HG02678 (cell line): ENCODE data around the gene EXOC3L2.

Source experiments
- ATAC-seq: cut with Tn5 transposase; IDR thresholded peaks from one replicate; pipeline ENCODE4 v1.9.1; 2021; ENCODE audit warnings: mild to moderate bottlenecking, moderate library complexity; ENCODE audit not compliant: unreplicated experiment

EXOC3L2 gene

GRCh38 chr19:45180936-45181335 lies 64.3 kb downstream of the EXOC3L2 start:
- no peak for ATAC-seq

GRCh38 chr19:45179892-45180370 lies 65.3 kb downstream of the EXOC3L2 start:
- ATAC-seq, result no peak

GRCh38 chr19:45179072-45179891 lies 65.9 kb downstream of the EXOC3L2 start:
- no peak for ATAC-seq

- peak; percentile 81 for ATAC-seq
These were observed 66.7 kb downstream of the EXOC3L2 start, which contains the start of gene BLOC1S3 for GRCh38 chr19:45178262-45179071. Gene BLOC1S3, plus strand, starts transcription at chr19:45178784. Its CDS starts 513 bp downstream, at chr19:45179297.

- peak; percentile 4 for ATAC-seq
These were observed 67.4 kb downstream of the EXOC3L2 start, which contains the start of gene TRAPPC6A for GRCh38 chr19:45177817-45178261. Gene TRAPPC6A, minus strand, starts transcription at chr19:45178237. Its CDS starts 19 bp downstream, at chr19:45178218.

- ATAC-seq, result no peak
These were observed 69.5 kb downstream of the EXOC3L2 start for GRCh38 chr19:45175515-45176345.

GRCh38 chr19:45173816-45174215 lies 71.4 kb downstream of the EXOC3L2 start:
- ATAC-seq, result no peak

GRCh38 chr19:45172611-45173208 lies 72.5 kb downstream of the EXOC3L2 start:
- no peak for ATAC-seq

GRCh38 chr19:45172173-45172572 lies 73.0 kb downstream of the EXOC3L2 start:
- no peak for ATAC-seq

GRCh38 chr19:45171211-45171623 lies 74.0 kb downstream of the EXOC3L2 start:
- no peak for ATAC-seq

- ATAC-seq, result no peak
These were observed 74.8 kb downstream of the EXOC3L2 start for GRCh38 chr19:45170146-45171106.

- no peak for ATAC-seq
These were observed 75.6 kb downstream of the EXOC3L2 start for GRCh38 chr19:45169602-45170001.

- ATAC-seq, result no peak
These were observed 76.3 kb downstream of the EXOC3L2 start for GRCh38 chr19:45168767-45169351.

GRCh38 chr19:45166723-45167252 lies 78.4 kb downstream of the EXOC3L2 start:
- no peak for ATAC-seq

GRCh38 chr19:45164577-45165335 lies 80.5 kb downstream of the EXOC3L2 start:
- ATAC-seq, result peak; percentile 85

GRCh38 chr19:45163751-45164460 lies 81.3 kb downstream of the EXOC3L2 start:
- peak; percentile 3 for ATAC-seq

- no peak for ATAC-seq
These were observed 82.1 kb downstream of the EXOC3L2 start for GRCh38 chr19:45163156-45163555.
